Measurements from ENCODE around the gene JAG2. TPM values are rescaled to one million over a fixed set of nuclear protein-coding genes. Genes with fewer than 3 reads are reported as not detected.

Gene JAG2
- total and polyA plus RNA-seq, 2 experiments from 2014 or later = 1.5 TPM; not detected in 1

GRCh38 chr14:105137481-105138020 lies 31.0 kb downstream of the JAG2 start:
- Histone ChIP-seq H3K27ac (no peak overlapping the region), H3K4me1 (ENCODE audit: insufficient read depth) (no peaks in the 10 kb centered on the region), H3K79me2 (ENCODE audit: insufficient read depth) (no peaks in the 10 kb centered on the region), H3K4me2 (ENCODE audit: unreplicated experiment) (no peak overlapping the region), H3K36me3 (ENCODE audit: low read depth) (no peaks in the 10 kb centered on the region), H3K9me2 (ENCODE audit: insufficient read depth) (no peaks in the 10 kb centered on the region), H2AFZ (no peak overlapping the region), H4K20me1 (ENCODE audit: insufficient read depth) (no peaks in the 10 kb centered on the region), H3K9me3 (ENCODE audit: low read depth) (no peaks in the 10 kb centered on the region), H3K27me3 (replicated peaks; ENCODE audit: insufficient read depth) (peaks cover 16% of the 10 kb centered on the region; the same call in 1 of the 2 replicates), H3K9ac (no peak overlapping the region), H3K4me3 (no peak overlapping the region), H3F3A (ENCODE audit: insufficient read depth) (no peaks in the 10 kb centered on the region)
- DNase-seq = no peak
- TF ChIP-seq EZH2 (IDR thresholded peaks at IDR 0.05; ENCODE audit: insufficient read depth, poor library complexity, severe bottlenecking) (no peak), EZH2phosphoT487 (IDR thresholded peaks at IDR 0.05; ENCODE audit: insufficient read depth, low read depth) (no peak)
- in situ Hi-C loops (cut with MboI) = no loop called here
- 59 to 66% methylated on average over 14 of the region's 14 CpGs for WGBS, 2 experiments (ENCODE audit: low coverage in 1 of 2, low lambda C conversion rate in 2 of 2, missing lambda C conversion rate in 2 of 2)

- Histone ChIP-seq H3K9ac (no peak overlapping the region), H3K9me3 (ENCODE audit: low read depth) (no peaks in the 10 kb centered on the region), H3K4me2 (ENCODE audit: unreplicated experiment) (no peak overlapping the region), H4K20me1 (ENCODE audit: insufficient read depth) (no peaks in the 10 kb centered on the region), H3K79me2 (ENCODE audit: insufficient read depth) (no peaks in the 10 kb centered on the region), H3K27ac (no peak overlapping the region), H2AFZ (no peak overlapping the region), H3K4me1 (ENCODE audit: insufficient read depth) (no peaks in the 10 kb centered on the region), H3K27me3 (replicated peaks; ENCODE audit: insufficient read depth) (peaks cover 16% of the 10 kb centered on the region; the same call in 1 of the 2 replicates), H3K36me3 (ENCODE audit: low read depth) (no peaks in the 10 kb centered on the region), H3K4me3 (no peak overlapping the region), H3K9me2 (ENCODE audit: insufficient read depth) (no peaks in the 10 kb centered on the region), H3F3A (ENCODE audit: insufficient read depth) (no peaks in the 10 kb centered on the region)
- TF ChIP-seq EZH2phosphoT487 (IDR thresholded peaks at IDR 0.05; ENCODE audit: insufficient read depth, low read depth) (no peak), EZH2 (IDR thresholded peaks at IDR 0.05; ENCODE audit: insufficient read depth, poor library complexity, severe bottlenecking) (no peak)
- 74 to 80% methylated on average over 41 to 50 of the region's 50 CpGs for WGBS, 2 experiments (ENCODE audit: low coverage in 1 of 2, low lambda C conversion rate in 2 of 2, missing lambda C conversion rate in 2 of 2)
- DNase-seq = no peak
- in situ Hi-C loops (cut with MboI) = no loop called here
Measured at GRCh38 chr14:105136401-105137322, 31.9 kb downstream of the JAG2 start.

DNA sequence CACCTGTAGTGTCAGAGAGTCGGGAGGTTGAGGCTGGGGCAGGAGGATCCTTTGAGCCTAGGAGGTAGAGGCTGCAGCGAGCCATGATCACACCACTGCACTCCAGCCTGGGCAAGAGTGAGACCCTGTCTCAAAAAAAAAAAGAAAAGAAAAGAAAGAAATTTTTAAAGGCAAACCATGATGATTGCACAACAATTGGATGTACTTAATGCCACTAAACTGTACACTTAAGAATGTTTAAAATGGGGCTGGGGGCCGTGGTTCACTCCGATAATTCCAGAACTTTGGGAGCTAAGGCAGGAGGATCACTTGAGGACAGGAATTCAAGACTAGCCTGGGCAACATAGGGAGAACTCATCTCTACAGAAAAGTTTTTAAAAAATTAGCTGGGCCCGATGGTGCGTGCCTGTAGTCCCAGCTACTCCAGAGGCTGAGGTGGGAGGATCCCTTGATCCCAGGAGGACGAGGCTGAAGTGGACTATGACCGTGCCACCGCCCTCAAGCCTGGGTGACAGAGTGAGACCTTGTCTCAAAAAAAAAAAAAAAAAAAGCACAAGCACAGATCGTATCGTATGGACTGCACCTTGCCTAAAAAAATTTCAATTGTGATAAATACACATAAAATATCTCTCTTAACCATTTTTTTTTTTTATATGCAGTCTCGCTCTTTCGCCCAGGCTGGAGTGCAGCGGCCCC lies 32.7 kb downstream of the JAG2 start:
- H3K27me3 ChIP-seq (replicated peaks; ENCODE audit: insufficient read depth) = peaks cover 16% of the 10 kb centered on the region; the same call in 1 of the 2 replicates
- DNase-seq = no peak
- H3K4me2 ChIP-seq (ENCODE audit: unreplicated experiment) = no peak overlapping the region
- H2AFZ ChIP-seq = no peak overlapping the region
- no peak overlapping the region for H3K4me3 ChIP-seq
- no peak overlapping the region for H3K27ac ChIP-seq
- in situ Hi-C loops (cut with MboI) = no loop called here
- no peaks in the 10 kb centered on the region for H3K9me2 ChIP-seq (ENCODE audit: insufficient read depth)
- H3K9me3 ChIP-seq (ENCODE audit: low read depth) = no peaks in the 10 kb centered on the region
- H3K36me3 ChIP-seq (ENCODE audit: low read depth) = no peaks in the 10 kb centered on the region
- no peaks in the 10 kb centered on the region for H3K4me1 ChIP-seq (ENCODE audit: insufficient read depth)
- WGBS, 2 experiments (ENCODE audit: low coverage in 1 of 2, low lambda C conversion rate in 2 of 2, missing lambda C conversion rate in 2 of 2) = 71 to 74% methylated on average over 14 of the region's 14 CpGs
- no peaks in the 10 kb centered on the region for H3K79me2 ChIP-seq (ENCODE audit: insufficient read depth)
- TF ChIP-seq EZH2phosphoT487 (IDR thresholded peaks at IDR 0.05; ENCODE audit: insufficient read depth, low read depth) = no peak
- no peak for TF ChIP-seq EZH2 (IDR thresholded peaks at IDR 0.05; ENCODE audit: insufficient read depth, poor library complexity, severe bottlenecking)
- H3F3A ChIP-seq (ENCODE audit: insufficient read depth) = no peaks in the 10 kb centered on the region
- H4K20me1 ChIP-seq (ENCODE audit: insufficient read depth) = no peaks in the 10 kb centered on the region
- no peak overlapping the region for H3K9ac ChIP-seq

DNA sequence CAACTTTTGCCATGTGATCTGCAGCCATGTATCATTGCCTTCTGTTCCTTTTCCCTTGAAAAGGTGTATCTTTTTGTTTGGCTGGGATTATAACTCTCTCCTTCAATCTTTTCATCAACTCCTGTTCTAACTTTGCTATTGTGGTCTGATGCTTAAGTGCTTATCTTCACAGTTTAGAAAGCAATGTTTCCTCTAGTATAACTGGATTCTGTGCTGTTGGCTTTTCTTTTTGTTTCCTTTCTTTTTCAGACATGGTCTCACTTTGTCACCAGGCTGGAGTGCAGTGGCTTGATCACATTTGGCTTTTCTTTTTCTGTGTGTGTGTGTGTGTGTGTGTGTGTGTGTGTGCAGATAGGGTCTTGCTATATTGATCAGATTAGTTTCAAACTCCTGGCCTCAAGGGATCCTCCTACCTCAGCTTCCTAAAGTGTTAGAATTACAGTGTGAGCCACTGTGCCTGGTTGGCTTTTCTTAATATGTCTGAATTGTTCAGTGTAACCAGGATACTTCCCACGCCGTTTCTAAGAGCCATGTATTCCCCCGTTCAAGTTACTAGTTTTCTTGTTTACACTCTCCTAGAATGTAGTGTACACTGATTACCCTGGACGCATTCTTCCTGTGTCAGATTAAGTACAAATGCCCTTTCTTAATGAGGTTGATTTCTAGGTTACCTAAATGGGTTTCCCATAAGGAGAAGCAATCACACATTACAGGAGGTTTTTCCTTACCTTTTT lies 35.5 kb downstream of the JAG2 start:
- Histone ChIP-seq H3K4me3 (no peak overlapping the region), H3F3A (ENCODE audit: insufficient read depth) (no peaks in the 10 kb centered on the region), H3K9me3 (ENCODE audit: low read depth) (no peaks in the 10 kb centered on the region), H3K4me1 (ENCODE audit: insufficient read depth) (no peaks in the 10 kb centered on the region), H3K9me2 (ENCODE audit: insufficient read depth) (no peaks in the 10 kb centered on the region), H3K27ac (no peak overlapping the region), H3K4me2 (ENCODE audit: unreplicated experiment) (no peak overlapping the region), H3K9ac (no peak overlapping the region), H3K27me3 (replicated peaks; ENCODE audit: insufficient read depth) (peaks cover 16% of the 10 kb centered on the region; the same call in 1 of the 2 replicates), H2AFZ (no peak overlapping the region), H4K20me1 (ENCODE audit: insufficient read depth) (no peaks in the 10 kb centered on the region), H3K36me3 (ENCODE audit: low read depth) (no peaks in the 10 kb centered on the region), H3K79me2 (ENCODE audit: insufficient read depth) (no peaks in the 10 kb centered on the region)
- no peak for TF ChIP-seq EZH2phosphoT487 (IDR thresholded peaks at IDR 0.05; ENCODE audit: insufficient read depth, low read depth)
- TF ChIP-seq EZH2 (IDR thresholded peaks at IDR 0.05; ENCODE audit: insufficient read depth, poor library complexity, severe bottlenecking) = no peak
- WGBS, 2 experiments (ENCODE audit: low coverage in 1 of 2, low lambda C conversion rate in 2 of 2, missing lambda C conversion rate in 2 of 2) = 13 to 16% methylated on average over 4 of the region's 4 CpGs
- DNase-seq = no peak
- in situ Hi-C loops (cut with MboI) = no loop called here

Data from GM23248 (cell line).